ENCODE data around the gene C20orf96. TPM values are rescaled to one million over a fixed set of nuclear protein-coding genes. Genes with fewer than 3 reads are reported as not detected.

C20orf96 gene
- total RNA-seq, 2 experiments from 2014 or later = 7.0 to 8.1 TPM

DNA sequence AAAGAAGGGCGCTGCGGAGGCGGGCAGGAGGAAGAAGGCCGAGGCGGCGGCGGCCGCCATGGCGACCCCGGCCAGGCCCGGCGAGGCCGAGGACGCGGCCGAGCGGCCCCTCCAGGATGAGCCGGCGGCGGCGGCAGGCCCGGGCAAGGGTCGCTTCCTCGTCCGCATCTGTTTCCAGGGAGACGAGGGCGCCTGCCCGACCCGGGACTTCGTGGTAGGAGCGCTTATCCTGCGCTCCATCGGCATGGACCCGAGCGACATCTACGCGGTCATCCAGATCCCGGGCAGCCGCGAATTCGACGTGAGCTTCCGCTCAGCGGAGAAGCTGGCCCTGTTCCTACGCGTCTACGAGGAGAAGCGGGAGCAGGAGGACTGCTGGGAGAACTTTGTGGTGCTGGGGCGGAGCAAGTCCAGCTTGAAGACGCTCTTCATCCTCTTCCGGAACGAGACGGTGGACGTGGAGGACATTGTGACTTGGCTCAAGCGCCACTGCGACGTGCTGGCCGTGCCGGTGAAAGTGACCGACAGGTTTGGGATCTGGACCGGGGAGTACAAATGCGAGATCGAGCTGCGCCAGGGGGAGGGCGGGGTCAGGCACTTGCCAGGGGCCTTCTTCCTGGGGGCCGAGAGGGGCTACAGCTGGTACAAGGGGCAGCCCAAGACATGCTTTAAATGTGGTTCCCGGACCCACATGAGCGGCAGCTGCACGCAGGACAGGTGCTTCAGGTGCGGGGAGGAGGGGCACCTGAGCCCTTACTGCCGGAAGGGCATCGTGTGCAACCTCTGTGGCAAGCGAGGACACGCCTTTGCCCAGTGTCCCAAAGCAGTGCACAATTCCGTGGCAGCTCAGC lies 7.6 kb upstream of the C20orf96 start:
- Mint-ChIP-seq H3K27me3 (no peaks in the 10 kb centered on the region), H3K36me3 (ENCODE audit: low read depth) (peaks cover 31% of the 10 kb centered on the region), H3K9me3 (ENCODE audit: low read depth) (no peaks in the 10 kb centered on the region), H3K27ac (peak overlapping the region; percentile 99), H3K4me1 (peaks cover 52% of the 10 kb centered on the region), H3K4me3 (peak overlapping the region; percentile 100)
- ATAC-seq = peak; percentile 40
- ChIA-PET POLR2A (interaction anchor here (0.7 to 2.0 kb wide), 2 partner anchors 21 to 27 kb away, joined by 7 to 8 read pairs; partner anchors contain the start of gene SOX12), CTCF (interaction anchor here (0.9 to 6.1 kb wide), 6 partner anchors 10 to 39 kb away, joined by 3 to 40 read pairs (median 4); no protein-coding TSS in a partner anchor)
- intact Hi-C loops (cut with DNase I, micrococcal nuclease) = loop anchor here (1.0 kb wide), 5 partner anchors 12 to 245 kb away; partner anchors contain the start of genes CSNK2A1 (in 1 of the 2) and RBCK1 (in 1 of the 2)
- DNase-seq = peak; percentile 72

- H3K36me3 Mint-ChIP-seq (ENCODE audit: low read depth) = peaks cover 31% of the 10 kb centered on the region
- peaks cover 44% of the 10 kb centered on the region for H3K4me1 Mint-ChIP-seq
- H3K27ac Mint-ChIP-seq = peak within 1 kb of the TSS; percentile 99
- DNase-seq (peak; percentile 92), ATAC-seq (peak; percentile 81)
- H3K27me3 Mint-ChIP-seq = no peaks in the 10 kb centered on the region
- peak within 1 kb of the TSS; percentile 100 for H3K4me3 Mint-ChIP-seq
- no peaks in the 10 kb centered on the region for H3K9me3 Mint-ChIP-seq (ENCODE audit: low read depth)
- ChIA-PET POLR2A (interaction anchor here (0.6 to 2.0 kb wide), 3 partner anchors 20 to 41 kb away, joined by 7 to 8 read pairs (median 8); partner anchors contain the start of gene SOX12), CTCF (interaction anchor here (0.6 to 1.3 kb wide), 4 partner anchors 26 to 136 kb away, joined by 3 read pairs; no protein-coding TSS in a partner anchor)
- intact Hi-C loops (cut with DNase I, micrococcal nuclease) = loop anchor here (1.0 kb wide), 4 partner anchors 27 to 246 kb away; partner anchors contain the start of genes CSNK2A1 (in 1 of the 2) and RBCK1 (in 1 of the 2)
Observed at GRCh38 chr20:297098-297924, 6.8 kb upstream of the C20orf96 start, which contains the start of gene ZCCHC3. Gene ZCCHC3, plus strand, starts transcription at chr20:297570. Its CDS starts 17 bp downstream, at chr20:297587.

DNA sequence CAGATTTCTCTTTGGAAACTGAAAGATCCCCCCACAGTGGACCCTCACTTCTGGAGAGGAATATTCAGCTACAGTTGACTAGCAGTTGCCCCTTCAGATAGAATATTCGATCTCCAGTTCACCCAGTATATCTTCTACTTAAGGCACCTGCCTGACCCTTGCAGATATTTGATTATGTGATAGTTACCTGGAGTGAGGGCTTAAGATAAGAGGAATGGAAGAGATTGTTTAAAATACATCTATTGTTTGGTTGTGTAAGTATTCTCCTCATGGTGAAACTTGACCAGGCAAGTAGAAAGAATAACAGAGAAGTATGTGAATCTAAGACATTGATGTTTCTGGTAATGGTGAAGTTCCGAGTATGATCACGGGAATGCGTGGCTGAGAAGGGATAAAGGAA lies 5.3 kb upstream of the C20orf96 start:
- no peak for DNase-seq
- ChIA-PET POLR2A (no interaction called here), CTCF (interaction anchor here (1.3 kb wide), 1 partner anchor 28 kb away, joined by 3 read pairs; no protein-coding TSS in a partner anchor)
- no peaks in the 10 kb centered on the region for H3K27me3 Mint-ChIP-seq
- H3K4me3 Mint-ChIP-seq = peak overlapping the region; percentile 100
- H3K4me1 Mint-ChIP-seq = peaks cover 29% of the 10 kb centered on the region
- peak overlapping the region; percentile 66 for H3K27ac Mint-ChIP-seq
- H3K9me3 Mint-ChIP-seq (ENCODE audit: low read depth) = no peaks in the 10 kb centered on the region
- peaks cover 25% of the 10 kb centered on the region for H3K36me3 Mint-ChIP-seq (ENCODE audit: low read depth)
- ATAC-seq = no peak
- intact Hi-C loops (cut with DNase I, micrococcal nuclease) = no loop called here

DNA sequence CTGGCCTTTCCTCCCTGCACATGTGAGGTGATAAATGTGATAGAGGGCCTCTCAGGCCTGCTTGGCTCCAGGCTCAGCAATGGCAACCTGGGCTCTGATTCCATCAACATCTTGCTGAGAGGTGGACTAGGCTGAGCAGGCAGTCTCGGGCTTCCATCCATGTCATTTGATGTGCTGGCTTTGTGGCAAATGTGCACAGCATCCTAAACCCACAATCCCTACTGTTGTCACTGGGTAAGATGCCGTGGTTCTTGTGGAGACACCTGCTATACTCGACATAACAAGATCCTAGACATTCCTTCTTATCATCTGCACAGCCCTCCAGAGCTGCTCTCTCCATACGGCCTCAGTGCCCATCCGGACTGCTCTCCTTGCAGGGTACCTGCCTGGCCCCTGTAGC lies 4.1 kb upstream of the C20orf96 start:
- intact Hi-C loops (cut with DNase I, micrococcal nuclease) = no loop called here
- POLR2A ChIA-PET = no interaction called here
- no peak overlapping the region for H3K4me3 Mint-ChIP-seq
- no peak for DNase-seq
- H3K9me3 Mint-ChIP-seq (ENCODE audit: low read depth) = no peaks in the 10 kb centered on the region
- no peak for ATAC-seq
- H3K27ac Mint-ChIP-seq = no peak overlapping the region
- peaks cover 21% of the 10 kb centered on the region for H3K4me1 Mint-ChIP-seq
- CTCF ChIA-PET = interaction anchor here (0.7 to 1.4 kb wide), 2 partner anchors 36 to 1554 kb away, joined by 3 to 5 read pairs; no protein-coding TSS in a partner anchor
- no peaks in the 10 kb centered on the region for H3K27me3 Mint-ChIP-seq
- H3K36me3 Mint-ChIP-seq (ENCODE audit: low read depth) = peaks cover 19% of the 10 kb centered on the region

DNA sequence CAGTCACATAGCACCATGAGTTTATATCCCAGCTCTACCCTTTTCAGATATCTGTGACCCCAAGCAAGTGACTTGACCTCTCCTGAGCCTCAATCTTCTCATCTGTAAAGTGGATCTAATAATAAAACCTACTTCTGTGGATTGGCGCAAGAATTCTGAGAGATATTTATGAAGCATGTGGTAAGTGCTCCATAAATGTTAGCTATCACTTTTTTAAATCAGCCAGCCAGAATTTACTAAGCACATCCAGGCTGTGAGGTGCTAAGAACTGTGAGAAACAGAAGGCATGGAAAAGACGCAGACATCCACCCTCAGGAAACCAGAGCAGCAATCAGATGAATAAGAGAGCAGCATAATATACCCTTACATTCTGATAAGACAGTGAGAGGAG lies 862 bp downstream of the C20orf96 start:
- Mint-ChIP-seq H3K4me3 (no peak overlapping the region), H3K4me1 (peaks cover 15% of the 10 kb centered on the region), H3K27ac (peak overlapping the region; percentile 85), H3K9me3 (ENCODE audit: low read depth) (no peaks in the 10 kb centered on the region), H3K27me3 (no peaks in the 10 kb centered on the region), H3K36me3 (ENCODE audit: low read depth) (peaks cover 2% of the 10 kb centered on the region)
- intact Hi-C loops (cut with DNase I, micrococcal nuclease) = loop anchor here (1.0 kb wide), 4 partner anchors 21 to 36 kb away; partner anchors contain the start of gene SOX12 (in 1 of the 2)
- ChIA-PET POLR2A (no interaction called here), CTCF (interaction anchor here (1.2 kb wide), 1 partner anchor 41 kb away, joined by 4 read pairs; no protein-coding TSS in a partner anchor)
- no peak for DNase-seq
- no peak for ATAC-seq

GRCh38 chr20:288956-289692 lies 1.4 kb downstream of the C20orf96 start:
- no peaks in the 10 kb centered on the region for H3K27me3 Mint-ChIP-seq
- peaks cover 15% of the 10 kb centered on the region for H3K4me1 Mint-ChIP-seq
- ChIA-PET CTCF (interaction anchor here (1.2 kb wide), 1 partner anchor 42 kb away, joined by 4 read pairs; no protein-coding TSS in a partner anchor), POLR2A (no interaction called here)
- peak overlapping the region; percentile 85 for H3K27ac Mint-ChIP-seq
- no peaks in the 10 kb centered on the region for H3K9me3 Mint-ChIP-seq (ENCODE audit: low read depth)
- no peak overlapping the region for H3K4me3 Mint-ChIP-seq
- intact Hi-C loops (cut with DNase I, micrococcal nuclease) = no loop called here
- peaks cover 2% of the 10 kb centered on the region for H3K36me3 Mint-ChIP-seq (ENCODE audit: low read depth)
- DNase-seq (no peak), ATAC-seq (no peak)

GRCh38 chr20:286508-286907 lies 4.0 kb downstream of the C20orf96 start:
- H3K9me3 Mint-ChIP-seq (ENCODE audit: low read depth) = no peaks in the 10 kb centered on the region
- H3K27ac Mint-ChIP-seq = no peak overlapping the region
- H3K27me3 Mint-ChIP-seq = no peaks in the 10 kb centered on the region
- H3K4me1 Mint-ChIP-seq = peaks cover 15% of the 10 kb centered on the region
- CTCF ChIA-PET = no interaction called here
- peaks cover 2% of the 10 kb centered on the region for H3K36me3 Mint-ChIP-seq (ENCODE audit: low read depth)
- no peak overlapping the region for H3K4me3 Mint-ChIP-seq
- DNase-seq = no peak
- POLR2A ChIA-PET = no interaction called here
- no peak for ATAC-seq
- intact Hi-C loops (cut with DNase I, micrococcal nuclease) = no loop called here

DNA sequence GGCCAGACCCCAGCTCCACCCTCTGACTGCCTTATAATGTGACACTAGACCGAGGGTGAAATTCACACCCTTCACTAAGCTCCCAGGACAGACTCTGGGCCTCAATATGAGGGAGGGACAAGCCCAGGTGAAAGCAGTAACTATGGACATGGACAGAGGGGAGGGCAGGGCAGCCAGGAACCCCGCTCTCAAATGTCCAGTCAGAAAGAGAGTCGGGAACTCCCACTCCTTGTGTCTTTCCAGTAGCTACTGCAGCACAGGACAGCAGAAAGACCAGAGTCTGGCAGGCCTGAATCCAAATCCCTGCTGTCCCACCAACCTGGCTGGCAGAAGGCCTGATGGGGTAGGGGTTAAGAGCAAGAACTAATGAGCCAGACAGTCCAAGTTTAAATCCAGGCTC lies 6.4 kb downstream of the C20orf96 start:
- ATAC-seq = no peak
- Mint-ChIP-seq H3K27me3 (no peaks in the 10 kb centered on the region), H3K4me3 (no peak overlapping the region), H3K9me3 (ENCODE audit: low read depth) (no peaks in the 10 kb centered on the region), H3K27ac (no peak overlapping the region), H3K4me1 (peaks cover 9% of the 10 kb centered on the region), H3K36me3 (ENCODE audit: low read depth) (peaks cover 1% of the 10 kb centered on the region)
- POLR2A ChIA-PET = no interaction called here
- CTCF ChIA-PET = interaction anchor here (0.5 to 1.0 kb wide), 3 partner anchors 14 to 394 kb away, joined by 3 read pairs; no protein-coding TSS in a partner anchor
- intact Hi-C loops (cut with DNase I, micrococcal nuclease) = no loop called here
- DNase-seq = no peak

DNA sequence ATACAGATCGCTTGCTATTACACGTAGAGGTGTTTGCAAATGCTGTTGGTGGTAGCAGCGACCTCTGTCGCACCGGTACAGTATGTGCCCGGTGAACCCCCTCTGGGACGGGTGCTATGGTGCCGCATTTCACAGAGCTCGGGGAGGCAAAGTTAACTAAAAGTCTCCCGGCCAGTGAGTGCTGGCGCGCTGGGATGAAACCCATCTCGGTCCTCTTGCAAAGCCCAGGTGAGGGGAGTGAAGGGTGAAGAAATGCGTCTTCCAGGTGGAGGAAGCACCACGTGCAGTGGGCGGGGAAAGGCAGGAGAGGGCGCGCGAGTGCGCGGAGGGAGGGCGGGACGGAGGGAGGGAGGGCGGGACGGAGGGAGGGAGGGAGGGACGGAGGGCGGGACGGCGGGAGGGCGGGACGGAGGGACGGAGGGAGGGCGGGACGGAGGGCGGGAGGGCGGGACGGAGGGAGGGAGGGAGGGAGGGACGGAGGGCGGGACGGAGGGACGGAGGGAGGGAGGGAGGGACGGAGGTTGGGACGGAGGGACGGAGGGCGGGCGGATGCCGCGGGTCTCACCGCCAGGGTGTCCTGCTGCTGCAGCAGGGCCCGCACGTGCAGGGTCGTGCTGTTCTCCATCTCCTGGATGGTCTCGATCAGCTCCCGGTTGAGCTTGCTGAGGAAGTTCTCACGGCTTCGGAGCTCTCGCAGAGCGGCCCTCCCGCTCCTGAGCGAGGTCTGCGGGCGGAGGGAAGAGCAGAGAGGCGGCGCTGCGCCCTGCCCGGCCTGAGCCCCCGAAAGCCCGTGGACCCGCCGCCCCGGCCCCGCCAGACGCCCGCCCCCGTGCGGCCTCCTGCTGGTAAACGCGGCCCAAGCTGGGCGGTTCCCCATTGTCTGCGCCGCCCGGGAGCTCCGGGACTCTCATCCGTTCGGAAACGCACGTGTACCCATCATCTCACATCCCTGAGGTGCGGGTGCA lies 11.7 kb downstream of the C20orf96 start:
- no peak for DNase-seq
- Mint-ChIP-seq H3K27me3 (no peaks in the 10 kb centered on the region), H3K9me3 (ENCODE audit: low read depth) (no peaks in the 10 kb centered on the region), H3K36me3 (ENCODE audit: low read depth) (no peaks in the 10 kb centered on the region), H3K4me3 (no peak overlapping the region), H3K27ac (no peak overlapping the region), H3K4me1 (no peaks in the 10 kb centered on the region)
- ChIA-PET POLR2A (no interaction called here), CTCF (interaction anchor here (1.1 to 1.2 kb wide), 2 partner anchors 9 to 13 kb away, joined by 3 to 5 read pairs; no protein-coding TSS in a partner anchor)
- no peak for ATAC-seq
- intact Hi-C loops (cut with DNase I, micrococcal nuclease) = no loop called here

- intact Hi-C loops (cut with DNase I, micrococcal nuclease) = no loop called here
- POLR2A ChIA-PET = no interaction called here
- CTCF ChIA-PET = interaction anchor here (1.2 kb wide), 1 partner anchor 12 kb away, joined by 5 read pairs; no protein-coding TSS in a partner anchor
Observed at GRCh38 chr20:278181-278580, 12.4 kb downstream of the C20orf96 start.

More at GRCh38 chr20:278181-278580, 12.4 kb downstream of the C20orf96 start:
- Mint-ChIP-seq H3K27me3 (no peaks in the 10 kb centered on the region), H3K4me3 (no peak overlapping the region), H3K27ac (no peak overlapping the region), H3K9me3 (ENCODE audit: low read depth) (no peaks in the 10 kb centered on the region), H3K4me1 (no peaks in the 10 kb centered on the region), H3K36me3 (ENCODE audit: low read depth) (no peaks in the 10 kb centered on the region)
- DNase-seq (no peak), ATAC-seq (no peak)

All from activated CD4-positive, alpha-beta T cell treated with anti-CD3 and anti-CD28 coated beads for 36 hours (primary cell).